Stimulated activated CD8-positive, alpha-beta memory T cell treated with anti-CD3 and anti-CD28 coated beads, Interleukin-15, amount 100 ng/mL, for 24 hours (primary cell): ENCODE measurements around the gene SURF4.

Experiments used
- DNase-seq: peaks from one replicate; pipeline ENCODE4 v3.0.0-alpha.2; 2020; ENCODE audit warnings: low read depth

SURF4 gene

DNA sequence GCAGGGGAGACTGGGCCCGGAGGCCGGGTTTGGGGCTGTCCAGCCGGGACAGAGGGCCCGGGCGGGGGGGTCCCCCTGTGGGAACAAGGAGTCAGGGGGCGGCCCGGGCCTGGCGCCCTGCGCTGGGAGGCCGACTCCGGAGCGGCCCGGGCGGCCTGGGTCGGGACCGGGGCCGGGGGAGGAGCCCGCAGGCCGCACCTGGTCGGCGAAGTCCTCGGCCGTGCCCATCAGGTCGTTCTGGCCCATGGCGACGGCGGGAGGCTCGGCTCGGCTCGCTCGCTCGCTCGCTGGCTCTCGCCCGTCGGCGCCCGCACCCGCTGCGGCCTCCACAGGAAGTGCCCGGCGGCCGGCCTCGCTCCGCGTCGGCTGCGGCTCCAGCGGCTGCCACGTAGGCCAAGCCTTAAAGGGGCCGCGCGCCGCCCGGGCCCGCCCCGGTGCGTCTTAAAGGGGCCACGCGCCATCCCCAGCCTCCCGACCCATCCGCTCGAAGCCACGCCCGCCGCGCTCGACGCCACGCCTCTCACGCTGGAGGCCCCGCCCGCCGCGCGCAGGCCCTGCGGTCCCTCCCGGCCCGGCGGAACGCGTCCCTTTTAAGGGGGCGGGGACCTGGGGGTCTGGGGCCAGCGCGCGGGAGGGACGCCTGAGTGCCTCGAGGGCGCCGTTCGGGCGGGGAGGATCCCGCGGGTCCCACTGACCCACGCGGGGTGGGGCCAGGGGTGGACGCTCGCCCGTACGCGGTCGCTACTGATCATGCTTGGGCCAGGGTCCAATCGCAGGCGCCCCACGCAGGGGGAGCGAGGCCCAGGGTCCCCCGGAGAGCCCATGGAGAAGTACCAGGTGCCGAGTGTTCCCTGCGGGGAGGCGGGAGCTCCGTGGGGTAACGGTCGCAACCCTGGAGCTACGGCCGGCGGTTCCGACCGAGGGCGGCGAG, at the start of gene SURF4, which contains the start of gene STKLD1:
SURF4 (minus strand) TSS at position 337 of the 931 bp plus-strand sequence; CDS start at position 246, 91 bp downstream.
STKLD1 (plus strand) TSS at position 643 of the 931 bp plus-strand sequence; CDS start at position 751, 108 bp downstream.
- DNase-seq: peak; percentile 93

DNA sequence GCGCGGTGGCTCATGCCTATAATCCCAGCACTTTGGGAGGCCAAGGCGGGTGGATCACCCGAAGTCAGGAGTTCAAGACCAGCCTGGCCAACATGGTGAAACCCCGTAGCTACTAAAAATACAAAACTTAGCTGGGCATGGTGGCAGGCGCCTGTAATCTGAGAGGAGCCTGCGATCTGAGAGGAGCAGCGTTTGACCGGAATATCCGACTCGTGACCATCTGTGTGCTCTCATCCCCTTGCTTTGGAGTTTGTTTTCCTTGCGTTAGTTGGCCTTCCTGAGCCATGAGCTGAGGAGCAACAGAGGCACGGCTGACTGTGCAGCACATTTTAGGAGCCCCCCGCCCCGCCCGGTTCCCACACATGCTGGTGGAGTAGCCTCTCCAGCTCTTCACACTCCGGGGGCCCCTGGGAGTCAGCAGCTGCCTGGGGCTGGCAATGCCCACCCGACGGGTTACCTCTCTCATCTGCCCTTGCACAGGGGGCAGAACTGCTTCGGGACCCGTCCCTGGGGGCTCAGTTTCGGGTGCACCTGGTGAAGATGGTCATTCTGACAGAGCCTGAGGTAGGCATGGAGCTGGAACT, 49.3 kb upstream of the SURF4 start:
- no peak for DNase-seq

DNA sequence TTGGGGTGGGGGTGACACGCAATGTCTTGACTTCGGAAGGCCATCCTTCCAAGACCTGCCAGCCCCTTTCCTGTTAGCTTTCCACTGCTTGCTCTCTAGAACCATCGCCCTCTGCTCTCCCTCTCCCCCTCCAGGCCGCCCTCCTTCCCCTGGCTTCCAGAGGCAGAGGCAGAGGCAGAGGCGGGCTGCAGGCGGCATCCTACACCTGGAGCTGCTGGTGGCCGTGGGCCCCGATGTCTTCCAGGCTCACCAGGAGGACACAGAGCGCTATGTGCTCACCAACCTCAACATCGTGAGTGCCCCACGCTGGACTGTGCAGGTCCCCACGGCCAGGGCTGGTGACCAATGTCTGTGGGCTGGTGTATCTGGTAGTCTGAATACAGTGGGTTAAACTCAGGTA, 48.3 kb upstream of the SURF4 start:
- DNase-seq: no peak

DNA sequence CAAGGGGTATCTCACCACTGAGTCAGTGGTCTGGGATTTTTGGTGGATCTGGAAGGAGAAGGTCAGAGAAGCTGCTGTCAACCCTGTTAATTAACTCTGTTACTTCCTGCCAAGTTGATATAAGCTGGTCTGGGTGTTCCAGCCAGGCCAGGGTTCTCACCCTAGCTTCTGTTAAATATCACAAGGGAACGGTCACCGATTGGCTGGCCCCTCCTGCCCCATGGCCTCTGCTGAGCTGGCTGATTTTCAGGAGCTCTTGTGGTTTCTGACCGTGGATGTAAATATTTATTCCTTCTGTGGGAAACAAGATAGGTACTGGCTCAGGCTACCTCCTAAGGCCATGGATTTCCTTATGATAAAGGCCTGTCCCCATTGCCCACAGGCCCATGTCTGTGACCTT, 47.4 kb upstream of the SURF4 start:
- DNase-seq: no peak

DNA sequence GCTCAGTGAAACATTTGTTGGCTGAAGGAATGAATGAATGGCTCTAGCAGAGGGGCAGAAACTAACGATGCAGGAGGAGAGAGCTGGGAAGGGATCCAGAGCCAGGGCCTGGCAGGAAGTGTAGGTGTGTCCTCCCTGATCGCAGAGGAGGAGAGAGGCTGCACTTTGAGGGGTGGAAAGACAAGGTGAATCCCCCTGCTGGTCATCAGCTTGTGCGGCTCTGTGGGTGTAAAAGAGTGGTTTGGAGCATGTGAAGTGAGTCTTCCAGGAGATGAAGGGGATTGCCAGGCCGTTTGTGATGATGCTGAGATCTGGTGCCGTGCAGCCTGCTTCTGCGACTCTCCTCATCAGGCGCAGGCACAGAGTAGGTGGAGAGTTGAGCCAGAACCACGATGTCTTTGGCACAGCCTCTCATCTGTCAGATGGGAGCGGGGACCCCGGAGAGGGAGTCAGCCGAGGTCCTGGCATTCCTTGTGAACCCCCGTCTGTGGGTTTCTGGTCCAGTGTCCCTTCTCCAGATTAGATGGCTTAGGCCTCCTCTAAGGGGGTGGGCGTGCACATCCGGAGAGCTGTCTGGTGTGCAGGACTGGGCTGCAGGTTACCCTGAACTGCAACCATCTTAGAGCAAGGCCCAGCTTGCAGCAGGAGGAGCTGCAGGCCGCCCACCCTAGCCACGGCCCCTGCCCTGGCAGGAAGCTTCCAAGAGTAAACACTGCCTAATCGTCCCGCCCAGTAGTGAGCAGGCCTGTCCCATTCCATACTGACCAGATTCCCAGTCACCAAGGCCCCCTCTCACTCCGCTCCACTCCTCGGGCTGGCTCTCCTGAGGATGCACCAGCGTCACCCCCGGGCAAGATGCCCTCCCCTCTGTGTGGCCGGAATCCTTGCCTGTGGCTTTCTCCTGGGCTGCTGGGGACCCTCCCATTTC, 46.0 kb upstream of the SURF4 start, which contains the start of gene ADAMTS13:
ADAMTS13 (plus strand) TSS at position 753 of the 928 bp plus-strand sequence; CDS start at position 830, 77 bp downstream.
- DNase-seq: no peak

DNA sequence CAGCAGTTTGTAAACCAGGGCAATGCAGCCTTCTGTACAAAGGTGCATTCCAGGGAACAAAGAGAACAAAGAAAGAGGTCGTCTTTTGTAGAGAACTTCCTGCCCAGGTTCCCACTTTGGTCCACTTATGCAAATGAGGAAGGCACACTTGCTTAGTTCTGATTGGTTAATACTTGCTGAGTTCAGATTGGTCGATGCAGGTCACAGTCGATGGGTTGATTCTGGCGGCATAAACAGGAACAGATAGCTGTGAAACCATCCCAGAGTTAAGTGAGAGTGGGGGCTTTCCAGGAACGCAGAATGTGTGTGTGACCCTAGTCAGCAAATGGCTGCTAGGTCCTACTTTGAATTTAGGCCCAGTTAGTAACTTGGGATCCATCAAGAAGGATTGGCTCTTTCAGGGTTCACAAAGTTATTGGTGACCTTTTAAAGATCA, 44.5 kb upstream of the SURF4 start:
- DNase-seq: no peak

DNA sequence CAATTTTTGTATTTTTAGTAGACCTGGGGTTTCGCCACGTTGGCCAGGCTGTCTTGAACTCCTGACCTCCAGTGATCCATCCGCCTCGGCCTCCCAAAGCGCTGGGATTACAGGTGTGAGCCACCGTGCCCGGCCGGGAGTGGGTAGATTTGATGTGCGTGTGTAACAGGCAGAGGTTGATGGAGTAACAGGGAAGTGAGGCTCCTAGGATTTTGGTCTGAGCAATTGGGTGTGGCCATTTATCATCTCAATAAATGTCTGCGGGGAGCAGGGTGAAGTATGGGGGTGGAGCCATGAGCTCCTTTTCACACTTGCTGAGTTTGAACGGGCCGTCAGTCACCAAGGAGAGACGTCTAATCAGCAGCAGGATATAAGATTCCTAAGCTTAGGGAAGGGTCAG, 43.1 kb upstream of the SURF4 start:
- no peak for DNase-seq

DNA sequence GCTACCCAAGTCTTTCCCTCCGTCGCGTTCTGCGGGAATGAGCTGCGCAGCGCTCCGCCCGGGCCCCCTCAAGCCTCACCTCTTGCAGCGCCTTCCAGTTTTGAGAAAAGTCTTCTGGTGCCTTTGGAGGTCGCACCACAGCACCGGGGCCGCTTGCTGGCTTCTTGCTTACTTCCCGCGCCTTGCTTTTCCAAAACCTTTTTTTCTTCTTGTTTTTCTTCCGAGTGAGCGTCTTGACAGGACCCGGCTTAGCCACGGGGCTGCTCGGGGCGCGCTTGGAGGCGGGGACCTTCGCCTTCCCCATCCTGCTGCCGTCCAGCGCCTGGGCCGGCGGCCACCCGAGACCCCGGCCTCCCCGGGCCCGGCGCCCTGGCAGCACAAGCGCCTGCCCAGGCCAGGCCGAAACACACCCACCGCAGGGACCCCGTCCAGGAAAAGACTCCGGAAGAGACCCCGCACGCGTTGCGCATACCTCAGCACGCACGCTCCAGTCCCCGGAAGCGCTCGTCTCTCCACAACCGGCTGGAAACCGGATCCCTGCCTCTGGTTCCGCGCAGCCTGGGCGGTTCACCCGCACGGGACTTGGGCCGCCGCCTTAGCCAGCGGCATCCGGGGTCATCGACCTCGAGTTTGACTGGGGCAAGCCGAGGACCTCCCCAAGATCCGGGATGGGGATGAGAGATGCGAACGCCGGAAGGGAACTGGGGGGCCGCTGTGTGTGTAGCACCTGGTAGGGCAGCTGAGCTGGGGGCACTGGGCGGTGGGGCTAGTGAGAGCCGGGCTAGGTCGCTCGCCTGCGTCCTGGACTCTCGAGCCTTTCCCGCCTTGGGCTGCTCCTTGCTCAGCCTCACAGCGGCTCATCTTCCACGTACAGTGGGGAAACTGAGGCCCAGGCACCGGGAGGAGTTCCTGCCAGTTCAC, 41.9 kb upstream of the SURF4 start, which contains the start of gene REXO4:
REXO4 (minus strand) TSS at position 470 of the 921 bp plus-strand sequence; CDS start at position 304, 166 bp downstream.
- peak; percentile 66 for DNase-seq

DNA sequence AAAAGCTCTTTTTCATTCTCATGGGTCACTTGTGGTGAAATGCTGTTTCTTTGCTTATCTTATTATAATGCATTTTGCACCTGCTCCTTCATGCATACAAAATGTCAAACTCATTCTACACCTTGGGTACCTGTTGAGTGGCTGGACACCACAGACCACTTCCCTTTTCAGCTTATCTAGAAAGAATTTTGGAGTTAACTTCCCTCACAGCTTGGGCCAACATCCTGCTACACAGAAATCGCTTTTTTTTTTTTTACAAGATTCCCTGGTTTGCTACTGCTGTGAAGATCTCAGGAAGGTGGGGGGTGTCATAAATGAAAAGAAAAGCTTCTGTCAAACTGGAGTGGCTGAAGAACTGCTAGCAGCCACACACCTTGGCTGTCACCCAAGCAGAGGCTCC, 39.3 kb upstream of the SURF4 start:
- DNase-seq: no peak

DNA sequence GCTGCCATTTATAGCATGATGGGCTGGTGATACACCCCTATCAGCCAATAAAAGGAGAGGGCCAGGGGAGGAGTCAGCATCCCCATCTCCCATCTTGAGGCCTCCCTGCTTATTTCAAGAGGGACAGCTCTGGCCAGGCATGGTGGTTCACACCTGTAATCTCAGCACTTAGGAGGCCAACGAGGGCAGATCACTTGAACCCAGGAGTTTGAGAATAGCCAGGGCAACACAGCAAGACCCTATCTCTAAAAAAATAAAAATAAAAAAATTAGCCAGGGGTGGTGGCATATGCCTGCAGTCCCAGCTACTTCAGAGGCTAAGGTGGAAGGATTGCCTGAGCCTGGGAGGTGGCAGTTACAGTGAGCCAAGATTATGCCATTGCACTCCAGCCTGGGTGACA, 32.2 kb upstream of the SURF4 start:
- no peak for DNase-seq

DNA sequence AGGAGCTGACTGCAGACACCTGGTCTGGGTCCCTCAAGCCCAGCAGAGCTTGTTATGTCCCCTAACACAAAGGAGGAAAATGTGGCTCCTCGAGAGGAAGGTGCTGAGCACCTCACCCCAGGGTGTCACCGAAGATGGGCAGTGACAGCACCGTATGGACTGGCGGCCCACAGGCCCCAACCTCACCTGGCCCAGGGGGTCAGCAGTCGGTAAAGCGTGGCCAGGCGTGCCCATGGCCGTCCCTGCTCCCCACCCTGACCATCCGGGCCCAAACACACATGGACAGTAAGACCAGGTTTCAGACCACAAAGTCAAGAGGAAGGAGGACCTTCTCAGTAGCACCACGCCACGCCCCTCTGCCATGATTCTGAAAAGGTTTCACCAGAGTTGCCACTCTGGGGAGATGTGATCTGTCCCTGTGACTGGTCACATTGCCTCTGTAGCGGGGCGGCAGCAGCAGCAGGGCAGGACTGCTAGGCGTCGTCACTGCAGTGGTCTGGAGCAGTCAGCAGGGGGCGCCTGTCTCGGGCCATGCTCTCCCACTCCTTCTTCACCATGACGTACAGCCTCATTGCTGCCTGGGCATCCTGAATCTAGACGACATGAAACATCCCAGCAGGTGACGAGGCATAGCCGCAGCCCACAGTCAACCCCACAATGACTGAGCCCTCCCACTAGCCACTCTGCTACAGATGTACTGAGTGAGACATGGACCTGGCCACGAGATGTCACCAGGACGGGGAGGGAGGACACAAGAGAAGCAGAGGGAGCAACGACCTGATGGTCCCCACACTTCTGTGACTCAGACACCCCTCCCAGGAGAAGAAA, 30.8 kb upstream of the SURF4 start:
- peak; percentile 65 for DNase-seq

DNA sequence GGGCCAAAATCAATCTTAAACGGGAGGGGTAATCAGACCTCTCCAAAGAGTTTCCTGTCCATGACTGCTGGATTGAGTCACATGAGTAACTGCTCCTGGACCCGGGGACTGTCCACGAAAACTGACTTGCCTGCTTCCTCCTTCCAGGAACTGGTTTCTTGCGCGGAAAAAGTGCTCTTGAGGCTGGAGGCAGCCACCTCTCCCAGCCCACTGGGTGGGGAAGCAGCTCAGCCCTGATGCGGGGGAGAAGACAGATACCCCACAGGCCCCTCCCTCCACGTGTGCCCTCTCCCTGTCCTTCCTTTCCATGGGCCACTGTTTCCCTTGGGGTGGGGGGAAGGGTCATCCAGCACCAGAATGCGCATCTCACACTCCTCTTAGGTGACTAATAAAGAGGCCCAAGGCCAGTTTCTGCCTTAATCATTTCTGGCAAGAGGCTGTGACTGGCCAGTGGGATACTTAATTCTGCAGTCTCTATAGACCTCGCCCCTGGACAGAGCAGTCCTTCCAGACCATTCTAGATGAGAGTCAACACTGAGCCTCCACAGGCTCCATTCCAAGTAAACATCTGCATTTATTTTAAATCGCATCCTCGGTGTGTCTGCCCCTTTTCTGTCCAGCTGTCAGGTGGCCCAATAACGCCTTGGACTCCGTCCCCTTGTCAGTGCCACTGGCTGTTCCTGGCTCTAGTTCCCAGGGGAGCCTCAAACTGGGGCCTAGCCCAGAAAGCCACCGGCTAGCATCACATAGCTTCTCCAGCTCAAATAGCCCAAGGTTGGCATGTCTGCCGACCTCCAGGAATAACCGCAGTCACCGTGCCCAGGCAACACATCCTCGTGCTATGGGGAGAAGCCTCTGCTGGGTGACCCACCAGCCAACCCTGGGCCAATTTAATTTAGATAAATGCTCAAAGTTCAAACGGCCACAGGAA, 29.9 kb upstream of the SURF4 start:
- no peak for DNase-seq

DNA sequence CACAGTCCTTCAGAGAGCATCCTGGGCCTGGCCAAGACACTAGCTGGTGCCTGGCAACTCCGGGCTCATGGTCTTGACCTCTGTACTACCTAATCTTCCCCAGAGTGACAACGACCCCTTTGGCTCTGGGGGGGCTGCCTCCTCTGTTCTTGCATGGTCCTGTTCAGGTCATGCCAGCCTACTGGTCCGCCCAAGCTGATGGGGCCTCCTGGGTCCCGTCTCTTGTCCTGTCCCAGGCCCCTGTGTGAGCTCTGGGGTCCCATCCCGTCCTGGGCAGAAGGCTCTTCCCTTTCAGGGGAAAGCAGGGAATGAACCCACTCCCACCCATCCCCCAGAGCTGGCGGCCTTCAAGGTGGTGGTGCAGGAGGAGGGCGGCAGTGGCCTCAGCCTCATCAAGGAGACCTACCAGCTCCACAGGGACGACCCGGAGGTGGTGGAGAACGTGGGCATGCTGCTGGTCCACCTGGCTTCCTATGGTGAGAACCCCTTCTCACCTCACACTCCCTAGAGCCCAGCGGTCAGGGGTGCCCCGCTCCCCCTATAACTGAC, 28.7 kb upstream of the SURF4 start:
- DNase-seq: no peak

DNA sequence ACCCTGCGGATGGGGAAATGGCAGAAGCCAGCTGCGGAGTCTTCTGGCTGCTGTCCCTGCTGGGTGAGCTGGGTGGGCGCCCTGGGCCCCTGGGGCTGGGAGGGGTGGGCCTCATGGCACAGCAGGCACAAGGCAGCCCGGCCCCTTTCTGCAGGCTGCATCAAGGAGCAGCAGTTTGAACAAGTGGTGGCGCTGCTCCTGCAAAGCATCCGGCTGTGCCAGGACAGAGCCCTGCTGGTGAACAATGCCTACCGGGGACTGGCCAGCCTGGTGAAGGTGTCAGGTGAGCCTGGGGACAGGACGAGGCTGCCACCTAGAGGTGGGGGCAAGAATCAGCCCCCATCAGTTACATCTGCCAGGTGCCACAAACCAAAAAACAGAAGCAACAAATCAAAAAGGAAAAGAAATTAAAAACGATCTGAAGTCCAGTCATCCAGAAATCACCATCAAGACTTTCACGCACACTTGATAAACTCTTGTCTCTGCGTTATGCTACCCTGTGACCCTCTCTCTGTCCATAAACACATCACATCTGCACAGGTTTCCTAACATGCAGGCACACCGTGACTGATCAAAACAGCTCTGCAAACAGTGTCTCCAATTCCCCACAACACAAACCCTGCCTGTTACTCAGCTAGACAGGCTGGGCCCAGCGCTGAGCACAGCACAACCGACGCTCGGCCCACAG, 28.1 kb upstream of the SURF4 start:
- DNase-seq: no peak

DNA sequence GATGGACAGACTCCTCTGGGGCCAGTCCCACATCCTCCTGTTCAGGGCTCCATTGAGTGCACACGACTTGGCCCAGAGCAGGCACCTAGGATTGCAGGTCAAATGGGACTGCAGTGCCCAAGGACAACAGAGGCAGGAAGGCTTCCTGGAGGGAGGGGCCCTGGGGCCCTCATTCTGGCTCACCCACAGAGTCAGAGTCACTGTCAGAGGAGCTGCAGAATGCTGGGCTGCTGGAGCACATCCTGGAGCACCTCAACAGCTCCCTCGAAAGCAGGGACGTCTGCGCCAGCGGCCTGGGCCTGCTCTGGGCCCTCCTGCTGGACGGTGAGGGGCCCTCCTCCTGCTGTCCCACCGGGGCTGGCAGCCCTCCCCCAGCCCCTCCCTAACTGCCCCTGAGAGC, 26.8 kb upstream of the SURF4 start:
- DNase-seq: no peak

DNA sequence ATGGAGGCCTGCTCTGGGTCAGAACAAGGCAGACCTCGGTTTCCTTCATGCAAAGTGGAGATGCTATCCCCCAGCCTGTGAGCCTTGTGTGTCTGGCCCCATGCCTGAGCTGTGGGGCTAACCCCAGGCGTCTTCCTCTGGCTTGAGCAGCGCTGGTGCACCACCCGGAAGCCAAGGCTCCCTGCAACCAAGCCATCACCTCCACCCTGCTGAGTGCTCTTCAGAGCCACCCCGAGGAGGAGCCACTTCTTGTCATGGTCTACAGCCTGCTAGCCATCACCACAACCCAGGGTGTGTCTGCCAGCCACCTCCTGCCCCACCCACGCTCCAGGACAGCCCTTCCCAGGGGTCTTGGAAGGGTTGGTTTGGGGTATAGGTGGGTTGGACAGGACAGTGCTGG, 25.7 kb upstream of the SURF4 start:
- no peak for DNase-seq

DNA sequence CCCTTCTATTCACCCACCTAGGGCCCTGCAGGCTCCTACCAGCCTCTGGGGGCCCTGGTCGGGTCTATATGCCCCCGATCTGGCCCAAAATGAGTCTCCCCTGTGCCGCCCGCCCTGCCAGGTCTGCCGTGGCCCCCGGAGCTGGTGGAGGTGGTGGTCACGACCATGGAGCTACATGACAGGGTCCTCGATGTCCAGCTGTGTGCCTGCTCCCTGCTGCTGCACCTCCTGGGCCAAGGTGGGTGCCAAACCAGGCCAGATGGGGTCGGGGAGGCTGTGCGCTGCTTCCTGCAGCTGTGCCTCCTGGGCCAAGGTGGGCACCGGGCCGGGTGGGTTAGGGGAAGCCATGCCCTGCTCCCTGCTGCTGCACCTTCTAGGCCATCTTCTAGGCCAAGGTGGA, 24.4 kb upstream of the SURF4 start:
- DNase-seq: no peak

DNA sequence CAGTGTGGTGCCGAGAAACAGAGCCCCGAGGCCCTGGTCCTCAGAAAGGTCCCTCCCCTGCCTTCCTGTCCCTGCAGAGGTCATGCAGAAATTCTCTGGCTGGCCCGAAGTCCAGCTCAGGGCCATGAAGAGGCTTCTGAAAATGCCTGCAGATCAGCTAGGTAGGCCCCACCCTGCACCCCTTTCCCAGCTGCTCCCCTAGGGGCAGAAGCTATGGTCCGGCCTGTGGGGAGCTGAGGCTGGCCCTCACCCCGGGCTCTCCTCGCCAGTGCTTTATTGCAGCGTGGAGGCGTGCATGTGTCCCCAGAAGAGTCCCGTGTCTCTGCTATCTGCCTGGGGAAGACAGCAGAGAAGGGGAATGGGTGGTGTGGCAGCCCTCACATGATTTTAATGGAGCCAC, 22.0 kb upstream of the SURF4 start:
- no peak for DNase-seq
